Esophagus muscularis mucosa (tissue), 3 donors: Measurements from ENCODE around the gene CRY2.

Experiments
- EP300 ChIP-seq: sonication (generic); formaldehyde crosslinking; IDR thresholded peaks from one replicate; pipeline ENCODE4 v1.6.1; 2017; ENCODE audit warnings: antibody characterized with exemption
- TF ChIP-seq, protein P1 (sequence below), 3 experiments: fragments of 200-600 bp in 2 of 3; fragments of 450-650 bp in 1 of 3; sonication (generic) in 2 of 3; IDR thresholded peaks; one replicate each; pipeline ENCODE4 v1.5.1; 2017 to 2019; ENCODE audit warnings: antibody characterized with exemption in 3 of 3, mild to moderate bottlenecking in 2 of 3, moderate library complexity in 1 of 3

DNA sequence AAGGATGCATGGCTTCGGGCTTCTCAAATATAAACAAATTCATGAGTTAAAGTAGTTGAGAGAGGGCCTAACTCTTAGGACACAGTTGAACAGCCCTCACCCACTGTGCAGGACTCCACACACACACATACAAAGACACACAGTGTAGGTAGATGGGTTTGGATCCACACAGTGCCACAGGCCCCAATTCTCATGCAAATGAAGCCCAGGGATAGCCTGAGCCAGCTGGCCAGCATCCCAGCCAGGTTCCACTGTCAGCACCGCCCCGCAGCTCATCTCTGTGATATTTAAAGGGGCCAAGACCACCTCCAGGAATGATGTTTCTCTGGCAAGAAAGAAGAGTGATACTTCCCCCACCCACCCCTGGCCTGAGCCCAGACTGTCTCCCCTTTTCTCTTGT is 30.7 kb upstream of the CRY2 start:
- no peak for TF ChIP-seq EP300
- TF ChIP-seq, protein P1, sequence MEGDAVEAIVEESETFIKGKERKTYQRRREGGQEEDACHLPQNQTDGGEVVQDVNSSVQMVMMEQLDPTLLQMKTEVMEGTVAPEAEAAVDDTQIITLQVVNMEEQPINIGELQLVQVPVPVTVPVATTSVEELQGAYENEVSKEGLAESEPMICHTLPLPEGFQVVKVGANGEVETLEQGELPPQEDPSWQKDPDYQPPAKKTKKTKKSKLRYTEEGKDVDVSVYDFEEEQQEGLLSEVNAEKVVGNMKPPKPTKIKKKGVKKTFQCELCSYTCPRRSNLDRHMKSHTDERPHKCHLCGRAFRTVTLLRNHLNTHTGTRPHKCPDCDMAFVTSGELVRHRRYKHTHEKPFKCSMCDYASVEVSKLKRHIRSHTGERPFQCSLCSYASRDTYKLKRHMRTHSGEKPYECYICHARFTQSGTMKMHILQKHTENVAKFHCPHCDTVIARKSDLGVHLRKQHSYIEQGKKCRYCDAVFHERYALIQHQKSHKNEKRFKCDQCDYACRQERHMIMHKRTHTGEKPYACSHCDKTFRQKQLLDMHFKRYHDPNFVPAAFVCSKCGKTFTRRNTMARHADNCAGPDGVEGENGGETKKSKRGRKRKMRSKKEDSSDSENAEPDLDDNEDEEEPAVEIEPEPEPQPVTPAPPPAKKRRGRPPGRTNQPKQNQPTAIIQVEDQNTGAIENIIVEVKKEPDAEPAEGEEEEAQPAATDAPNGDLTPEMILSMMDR (IDR thresholded peaks at IDR 0.05), result no peak
